Mesendoderm (in vitro differentiated cells): ENCODE measurements around the gene PI16.
A peak's percentile ranks its signal among the peaks of the same experiment; 100 is the strongest.

ENCODE experiments used
- DNase-seq: peaks from one replicate; pipeline ENCODE4 v3.0.0; 2013
- H2AK5ac ChIP-seq: 2 replicates; pipeline ENCODE4 v1.6.1; 2013; ENCODE audit warnings: low read length, inconsistent platforms
- H2BK120ac ChIP-seq: 2 replicates; pipeline ENCODE4 v1.6.1; 2013; ENCODE audit warnings: low read depth, mild to moderate bottlenecking, low read length, moderate library complexity, mixed read lengths
- H2BK15ac ChIP-seq: replicated peaks from 2 replicates; pipeline ENCODE4 v1.6.1; 2013; ENCODE audit warnings: low read depth, mild to moderate bottlenecking, moderate library complexity
- H2BK5ac ChIP-seq: 2 replicates; pipeline ENCODE4 v1.6.1; 2013; ENCODE audit warnings: low read length, inconsistent platforms
- H3K18ac ChIP-seq: 2 replicates; pipeline ENCODE4 v1.6.1; 2013; ENCODE audit warnings: mild to moderate bottlenecking, low read length, mixed read lengths
- H3K23ac ChIP-seq: one replicate; pipeline ENCODE4 v1.6.1; 2013; ENCODE audit warnings: low read length
- H3K27ac ChIP-seq: 2 replicates; pipeline ENCODE4 v1.5.1; 2013; ENCODE audit warnings: low read depth, mild to moderate bottlenecking, inconsistent platforms, low read length, moderate library complexity
- H3K27me3 ChIP-seq: 2 replicates; pipeline ENCODE4 v1.6.1; 2013; ENCODE audit warnings: low read length, control low read depth, mild to moderate bottlenecking, inconsistent platforms; ENCODE audit not compliant: insufficient read depth, poor library complexity
- H3K36me3 ChIP-seq: 2 replicates; pipeline ENCODE4 v1.6.1; 2013; ENCODE audit warnings: low read length, inconsistent platforms; ENCODE audit not compliant: control insufficient read depth, insufficient read depth
- H3K4ac ChIP-seq: one replicate; pipeline ENCODE4 v1.6.1; 2013; ENCODE audit warnings: low read depth, mild to moderate bottlenecking, low read length, moderate library complexity
- H3K4me1 ChIP-seq: 2 replicates; pipeline ENCODE4 v1.6.1; 2013; ENCODE audit warnings: low read depth, low read length, inconsistent platforms; ENCODE audit not compliant: control insufficient read depth
- H3K4me2 ChIP-seq: 2 replicates; pipeline ENCODE4 v1.6.1; 2013; ENCODE audit warnings: low read length
- H3K4me3 ChIP-seq: 2 replicates; pipeline ENCODE4 v1.5.1; 2013; ENCODE audit warnings: mild to moderate bottlenecking, low read length
- H3K56ac ChIP-seq: one replicate; pipeline ENCODE4 v1.6.1; 2013; ENCODE audit warnings: low read length
- H3K79me1 ChIP-seq: 2 replicates; pipeline ENCODE4 v1.6.1; 2013; ENCODE audit warnings: low read length, inconsistent platforms
- H3K79me2 ChIP-seq: 2 replicates; pipeline ENCODE4 v1.6.1; 2013; ENCODE audit warnings: mild to moderate bottlenecking, low read length; ENCODE audit not compliant: control insufficient read depth, insufficient read depth
- H3K9ac ChIP-seq: 2 replicates; pipeline ENCODE4 v1.6.1; 2013; ENCODE audit warnings: low read length, inconsistent platforms
- H4K5ac ChIP-seq: one replicate; pipeline ENCODE4 v1.6.1; 2013; ENCODE audit warnings: low read length
- H4K8ac ChIP-seq: one replicate; pipeline ENCODE4 v1.6.1; 2013; ENCODE audit warnings: low read depth, mild to moderate bottlenecking, control low read depth, low read length, moderate library complexity
- WGBS: extraction: QIAGEN DNeasy Blood & Tissue Kit; methylation state at CpG from one replicate; pipeline ENCODE4 v1.1.7; 2013; ENCODE audit warnings: low lambda C conversion rate, missing lambda C conversion rate; ENCODE audit not compliant: insufficient coverage; ENCODE audit errors: extremely low coverage; 5-methylcytosine and 5-hydroxymethylcytosine counted together

The PI16 gene

GRCh38 chr6:36912030-36912454 is 42.5 kb upstream of the PI16 start:
- Histone ChIP-seq H2BK15ac (no peak overlapping the region), H3K27ac (no peak overlapping the region), H4K5ac (no peak overlapping the region), H3K56ac (no peak overlapping the region), H3K4ac (no peak overlapping the region), H3K4me2 (no peak overlapping the region), H3K23ac (no peak overlapping the region), H3K18ac (no peak overlapping the region), H2AK5ac (no peak overlapping the region), H3K36me3 (no peaks in the 10 kb centered on the region), H2BK5ac (no peak overlapping the region), H3K27me3 (no peaks in the 10 kb centered on the region), H4K8ac (no peak overlapping the region), H3K79me1 (no peaks in the 10 kb centered on the region), H3K4me1 (no peaks in the 10 kb centered on the region), H2BK120ac (no peak overlapping the region), H3K9ac (no peak overlapping the region), H3K79me2 (no peaks in the 10 kb centered on the region), H3K4me3 (no peak overlapping the region)
- DNase-seq = no peak
- no CpG with 5 or more reads among the region's 4 CpGs for WGBS

DNA sequence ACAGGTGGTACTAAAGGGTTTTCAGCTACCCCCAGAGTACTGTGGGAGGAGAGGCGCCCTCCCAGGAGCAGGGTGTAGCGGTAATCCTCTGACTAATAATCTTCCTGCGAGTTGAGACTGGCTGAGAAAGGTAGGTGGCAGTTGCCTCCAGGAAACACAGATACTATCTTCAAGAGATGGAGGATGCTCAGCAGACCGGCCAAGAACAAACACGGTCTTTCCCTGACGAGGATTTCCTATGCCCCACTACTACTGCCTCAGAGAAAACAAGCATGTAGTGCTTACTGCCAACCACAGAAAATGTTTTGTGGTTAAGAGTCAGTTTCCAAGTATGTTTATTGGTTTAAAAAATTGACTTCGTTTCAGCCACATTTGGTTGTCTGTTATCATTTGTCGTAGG is 42.0 kb upstream of the PI16 start:
- WGBS = no CpG with 5 or more reads among the region's 8 CpGs
- DNase-seq = no peak

DNA sequence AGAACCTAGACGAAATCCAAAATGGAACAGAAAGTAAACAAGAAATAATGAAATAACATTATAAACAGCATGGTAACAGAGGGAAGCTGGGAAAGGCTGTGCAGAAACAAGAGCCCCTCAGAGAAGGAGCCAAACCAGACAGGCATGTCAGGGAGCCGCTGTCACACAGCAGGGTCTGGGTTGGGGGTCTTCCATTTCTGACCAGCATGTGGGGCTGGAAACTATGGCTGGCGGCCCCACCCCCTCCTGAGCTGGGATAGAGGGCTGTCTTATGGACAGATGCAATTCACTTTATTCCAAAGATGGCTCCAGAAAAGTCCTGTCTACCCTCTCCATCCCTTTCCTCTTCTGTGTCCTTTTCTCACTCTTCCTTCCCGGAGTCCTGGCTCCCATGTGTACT is 41.5 kb upstream of the PI16 start:
- H3K56ac ChIP-seq = no peak overlapping the region
- no peak overlapping the region for H3K4me3 ChIP-seq
- no peak overlapping the region for H4K8ac ChIP-seq
- H3K18ac ChIP-seq = no peak overlapping the region
- no peak overlapping the region for H4K5ac ChIP-seq
- H2BK5ac ChIP-seq = no peak overlapping the region
- no peak overlapping the region for H2BK15ac ChIP-seq
- no peaks in the 10 kb centered on the region for H3K27me3 ChIP-seq
- H3K23ac ChIP-seq = no peak overlapping the region
- no peak overlapping the region for H3K4me2 ChIP-seq
- H3K9ac ChIP-seq = no peak overlapping the region
- DNase-seq = no peak
- H3K36me3 ChIP-seq = no peaks in the 10 kb centered on the region
- no peaks in the 10 kb centered on the region for H3K79me2 ChIP-seq
- H3K79me1 ChIP-seq = no peaks in the 10 kb centered on the region
- H2BK120ac ChIP-seq = no peak overlapping the region
- no peak overlapping the region for H3K27ac ChIP-seq
- no peak overlapping the region for H3K4ac ChIP-seq
- no CpG with 5 or more reads among the region's 4 CpGs for WGBS
- no peak overlapping the region for H2AK5ac ChIP-seq
- no peaks in the 10 kb centered on the region for H3K4me1 ChIP-seq

More for the DNA sequence above, 42.0 kb upstream of the PI16 start:
- no peak overlapping the region for H2AK5ac ChIP-seq
- H3K27ac ChIP-seq = no peak overlapping the region
- H3K4me3 ChIP-seq = no peak overlapping the region
- no peak overlapping the region for H2BK5ac ChIP-seq
- no peak overlapping the region for H4K5ac ChIP-seq
- no peaks in the 10 kb centered on the region for H3K79me1 ChIP-seq
- no peak overlapping the region for H3K4ac ChIP-seq
- H2BK15ac ChIP-seq = no peak overlapping the region
- no peaks in the 10 kb centered on the region for H3K36me3 ChIP-seq
- no peak overlapping the region for H3K9ac ChIP-seq
- H3K27me3 ChIP-seq = no peaks in the 10 kb centered on the region
- H4K8ac ChIP-seq = no peak overlapping the region
- H3K23ac ChIP-seq = no peak overlapping the region
- no peaks in the 10 kb centered on the region for H3K4me1 ChIP-seq
- H3K79me2 ChIP-seq = no peaks in the 10 kb centered on the region
- no peak overlapping the region for H3K56ac ChIP-seq
- H2BK120ac ChIP-seq = no peak overlapping the region
- H3K18ac ChIP-seq = no peak overlapping the region
- no peak overlapping the region for H3K4me2 ChIP-seq

- Histone ChIP-seq H3K23ac (no peak overlapping the region), H3K9ac (no peak overlapping the region), H2BK15ac (no peak overlapping the region), H3K27me3 (no peaks in the 10 kb centered on the region), H3K36me3 (no peaks in the 10 kb centered on the region), H3K56ac (no peak overlapping the region), H4K8ac (no peak overlapping the region), H4K5ac (no peak overlapping the region), H3K18ac (no peak overlapping the region), H3K4me3 (no peak overlapping the region), H3K4ac (no peak overlapping the region), H3K4me2 (no peak overlapping the region), H3K27ac (no peak overlapping the region), H2AK5ac (no peak overlapping the region), H2BK5ac (no peak overlapping the region), H3K4me1 (no peaks in the 10 kb centered on the region), H3K79me1 (no peaks in the 10 kb centered on the region), H2BK120ac (no peak overlapping the region), H3K79me2 (no peaks in the 10 kb centered on the region)
- no CpG with 5 or more reads among the region's 10 CpGs for WGBS
- peak; percentile 84 for DNase-seq
Measured at GRCh38 chr6:36914227-36914794, 40.2 kb upstream of the PI16 start.

- H3K27ac ChIP-seq = no peak overlapping the region
- no CpG with 5 or more reads among the region's 4 CpGs for WGBS
- no peak overlapping the region for H4K8ac ChIP-seq
- no peak for DNase-seq
- H3K79me2 ChIP-seq = no peaks in the 10 kb centered on the region
- no peak overlapping the region for H2BK15ac ChIP-seq
- H3K27me3 ChIP-seq = no peaks in the 10 kb centered on the region
- no peak overlapping the region for H3K4me3 ChIP-seq
- H3K36me3 ChIP-seq = no peaks in the 10 kb centered on the region
- no peak overlapping the region for H2AK5ac ChIP-seq
- no peak overlapping the region for H3K56ac ChIP-seq
- no peak overlapping the region for H4K5ac ChIP-seq
- H3K9ac ChIP-seq = no peak overlapping the region
- no peak overlapping the region for H2BK120ac ChIP-seq
- no peak overlapping the region for H2BK5ac ChIP-seq
- no peak overlapping the region for H3K23ac ChIP-seq
- H3K79me1 ChIP-seq = no peaks in the 10 kb centered on the region
- H3K4ac ChIP-seq = no peak overlapping the region
- no peak overlapping the region for H3K18ac ChIP-seq
- no peaks in the 10 kb centered on the region for H3K4me1 ChIP-seq
- H3K4me2 ChIP-seq = no peak overlapping the region
Measured at GRCh38 chr6:36915599-36915998, 38.9 kb upstream of the PI16 start.

- no peak for DNase-seq
- Histone ChIP-seq H4K8ac (no peak overlapping the region), H3K18ac (no peak overlapping the region), H3K27ac (no peak overlapping the region), H2BK5ac (no peak overlapping the region), H3K4ac (no peak overlapping the region), H3K4me1 (no peaks in the 10 kb centered on the region), H3K9ac (no peak overlapping the region), H3K79me2 (no peaks in the 10 kb centered on the region), H2BK15ac (no peak overlapping the region), H3K79me1 (no peaks in the 10 kb centered on the region), H2BK120ac (no peak overlapping the region), H3K56ac (no peak overlapping the region), H3K4me3 (no peak overlapping the region), H3K27me3 (no peaks in the 10 kb centered on the region), H4K5ac (no peak overlapping the region), H3K4me2 (no peak overlapping the region), H3K36me3 (no peaks in the 10 kb centered on the region), H2AK5ac (no peak overlapping the region), H3K23ac (no peak overlapping the region)
- no CpG with 5 or more reads among the region's 2 CpGs for WGBS
Measured at GRCh38 chr6:36916126-36916525, 38.4 kb upstream of the PI16 start.
